Astrocyte (in vitro differentiated cells and primary cell): Measurements from ENCODE around the gene VRK3.

ENCODE experiments used
- EZH2 ChIP-seq: IDR thresholded peaks from 2 replicates; pipeline ENCODE4 v1.6.1; 2012; ENCODE audit warnings: mild to moderate bottlenecking, low read length, inconsistent platforms; ENCODE audit not compliant: insufficient read depth
- TF ChIP-seq, protein P1 (sequence below): IDR thresholded peaks from 2 replicates; pipeline ENCODE4 v1.5.1; 2011; ENCODE audit warnings: low read depth, mild to moderate bottlenecking, inconsistent platforms, low read length, moderate library complexity; ENCODE audit not compliant: insufficient read depth

- TF ChIP-seq, protein P1, sequence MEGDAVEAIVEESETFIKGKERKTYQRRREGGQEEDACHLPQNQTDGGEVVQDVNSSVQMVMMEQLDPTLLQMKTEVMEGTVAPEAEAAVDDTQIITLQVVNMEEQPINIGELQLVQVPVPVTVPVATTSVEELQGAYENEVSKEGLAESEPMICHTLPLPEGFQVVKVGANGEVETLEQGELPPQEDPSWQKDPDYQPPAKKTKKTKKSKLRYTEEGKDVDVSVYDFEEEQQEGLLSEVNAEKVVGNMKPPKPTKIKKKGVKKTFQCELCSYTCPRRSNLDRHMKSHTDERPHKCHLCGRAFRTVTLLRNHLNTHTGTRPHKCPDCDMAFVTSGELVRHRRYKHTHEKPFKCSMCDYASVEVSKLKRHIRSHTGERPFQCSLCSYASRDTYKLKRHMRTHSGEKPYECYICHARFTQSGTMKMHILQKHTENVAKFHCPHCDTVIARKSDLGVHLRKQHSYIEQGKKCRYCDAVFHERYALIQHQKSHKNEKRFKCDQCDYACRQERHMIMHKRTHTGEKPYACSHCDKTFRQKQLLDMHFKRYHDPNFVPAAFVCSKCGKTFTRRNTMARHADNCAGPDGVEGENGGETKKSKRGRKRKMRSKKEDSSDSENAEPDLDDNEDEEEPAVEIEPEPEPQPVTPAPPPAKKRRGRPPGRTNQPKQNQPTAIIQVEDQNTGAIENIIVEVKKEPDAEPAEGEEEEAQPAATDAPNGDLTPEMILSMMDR: no peak
- no peak for TF ChIP-seq EZH2
These were observed 4.7 kb downstream of the VRK3 start for GRCh38 chr19:50020481-50020880.
